ENCODE results near the gene RBBP5. TPM values are rescaled to one million over a fixed set of nuclear protein-coding genes. Genes with fewer than 3 reads are reported as not detected.
"Not testable (repeated sequence)": the region's sequence is repeated elsewhere in the genome, so short reads cannot be mapped to it uniquely, and the experiment has no call there.

The RBBP5 gene, protein sequence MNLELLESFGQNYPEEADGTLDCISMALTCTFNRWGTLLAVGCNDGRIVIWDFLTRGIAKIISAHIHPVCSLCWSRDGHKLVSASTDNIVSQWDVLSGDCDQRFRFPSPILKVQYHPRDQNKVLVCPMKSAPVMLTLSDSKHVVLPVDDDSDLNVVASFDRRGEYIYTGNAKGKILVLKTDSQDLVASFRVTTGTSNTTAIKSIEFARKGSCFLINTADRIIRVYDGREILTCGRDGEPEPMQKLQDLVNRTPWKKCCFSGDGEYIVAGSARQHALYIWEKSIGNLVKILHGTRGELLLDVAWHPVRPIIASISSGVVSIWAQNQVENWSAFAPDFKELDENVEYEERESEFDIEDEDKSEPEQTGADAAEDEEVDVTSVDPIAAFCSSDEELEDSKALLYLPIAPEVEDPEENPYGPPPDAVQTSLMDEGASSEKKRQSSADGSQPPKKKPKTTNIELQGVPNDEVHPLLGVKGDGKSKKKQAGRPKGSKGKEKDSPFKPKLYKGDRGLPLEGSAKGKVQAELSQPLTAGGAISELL
- polyA plus RNA-seq (2012; ENCODE audit: insufficient read depth, insufficient read length) = 12.8 TPM

DNA sequence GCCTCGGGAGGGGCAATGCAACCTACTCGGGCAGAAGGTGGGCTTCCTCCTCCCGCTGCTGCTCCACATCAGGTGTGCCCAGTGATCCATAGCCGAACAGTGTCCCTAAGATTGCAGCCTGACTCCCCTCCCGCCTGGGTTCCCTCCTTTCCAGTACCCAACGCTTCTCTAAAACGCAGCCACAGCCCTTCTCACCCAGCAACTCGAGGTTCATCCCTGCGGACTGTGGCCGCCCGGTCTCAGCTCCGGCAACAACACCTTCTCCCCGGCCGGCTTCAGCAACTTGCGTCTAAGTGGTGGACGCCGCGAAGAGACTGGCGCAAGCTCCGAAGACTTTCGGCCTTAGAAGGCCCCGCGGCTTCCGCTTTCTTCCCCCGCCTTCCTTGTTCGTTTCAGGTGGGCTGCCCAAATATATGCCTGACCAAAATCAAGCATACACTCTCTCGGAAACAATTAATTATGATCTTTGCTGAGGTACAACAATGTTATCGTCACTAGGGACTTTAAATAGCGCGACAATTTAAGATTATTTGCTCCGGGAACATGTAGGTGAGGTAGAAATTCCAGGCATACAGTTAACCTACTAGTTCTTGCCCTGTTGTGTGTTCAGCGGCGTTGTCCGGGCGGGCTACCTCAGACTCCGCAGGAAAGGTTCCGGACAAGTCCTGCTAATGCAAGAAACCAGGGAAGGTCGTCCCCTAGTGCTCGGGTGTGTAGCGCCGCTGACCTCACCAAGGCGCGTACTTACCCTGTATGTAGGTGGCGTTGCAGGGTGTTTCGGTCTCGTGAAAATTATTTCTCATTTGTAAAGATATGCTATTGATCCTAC is at the start of gene RBBP5:
RBBP5 (minus strand) TSS at position 319 of the 829 bp plus-strand sequence; CDS start at position 214, 105 bp downstream.
- peak within 1 kb of the TSS; percentile 80 for H3K4me3 ChIP-seq (ENCODE audit: low read length)
- peak; percentile 98 for DNase-seq (ENCODE audit: low read depth, low spot score)

DNA sequence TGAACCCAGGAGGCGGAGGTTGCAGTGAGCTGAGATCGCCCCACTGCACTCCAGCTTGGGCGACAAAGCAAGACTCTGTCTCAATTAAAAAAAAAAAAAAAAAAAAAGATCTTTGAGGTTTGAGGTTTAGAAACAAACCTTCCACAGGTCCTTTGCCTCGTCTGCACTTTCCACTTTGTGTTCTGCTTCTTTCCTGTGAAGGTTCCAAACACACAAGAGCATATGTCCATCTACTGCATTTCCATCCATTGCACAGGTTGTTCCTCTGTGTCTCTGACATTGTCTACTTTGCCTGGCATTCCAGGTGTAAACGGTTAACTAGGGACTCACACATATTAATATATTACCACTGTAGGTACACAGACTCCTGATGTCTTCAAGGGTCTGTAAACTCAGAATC is 49.6 kb upstream of the RBBP5 start:
- peak; percentile 56 for DNase-seq (ENCODE audit: low read depth, low spot score)

DNA sequence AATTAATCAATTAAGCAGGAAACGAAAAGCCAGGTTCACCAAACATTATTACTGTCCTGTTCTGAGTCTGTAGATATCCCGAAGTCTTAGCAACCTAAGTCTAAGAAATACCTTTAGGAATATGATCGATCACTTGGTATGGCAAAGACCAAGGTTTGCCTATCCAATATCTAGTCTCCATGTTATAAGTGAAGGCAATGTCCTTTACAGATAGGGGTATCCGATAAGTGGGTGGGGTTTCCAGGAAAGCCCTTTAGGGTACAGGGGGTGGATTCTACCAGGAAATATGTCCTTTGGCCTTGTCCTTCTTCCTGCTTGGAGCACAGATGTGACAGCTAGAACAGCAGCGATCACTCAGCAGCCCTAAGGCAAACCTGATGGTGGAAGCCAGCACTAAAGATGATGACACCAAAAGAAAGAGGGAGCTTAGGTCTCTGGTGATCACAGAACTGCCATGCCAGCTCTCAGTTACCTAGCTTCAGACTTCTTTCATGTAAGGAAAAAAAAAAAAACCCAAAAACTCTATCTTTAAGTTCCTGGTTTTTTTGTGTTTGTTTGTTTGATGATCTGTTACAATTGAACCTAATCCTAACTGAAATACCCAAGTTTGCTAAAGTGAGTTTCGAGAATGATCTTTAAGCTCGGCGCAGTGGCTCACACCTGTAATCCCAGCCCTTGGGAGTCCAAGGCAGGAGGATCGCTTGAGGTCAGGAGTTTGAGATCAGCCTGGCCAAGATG is 48.9 kb upstream of the RBBP5 start:
- no peak overlapping the region for H3K4me3 ChIP-seq (ENCODE audit: low read length)
- no peak for DNase-seq (ENCODE audit: low read depth, low spot score)

More for the DNA sequence above, 49.6 kb upstream of the RBBP5 start:
- no peak overlapping the region for H3K4me3 ChIP-seq (ENCODE audit: low read length)

DNA sequence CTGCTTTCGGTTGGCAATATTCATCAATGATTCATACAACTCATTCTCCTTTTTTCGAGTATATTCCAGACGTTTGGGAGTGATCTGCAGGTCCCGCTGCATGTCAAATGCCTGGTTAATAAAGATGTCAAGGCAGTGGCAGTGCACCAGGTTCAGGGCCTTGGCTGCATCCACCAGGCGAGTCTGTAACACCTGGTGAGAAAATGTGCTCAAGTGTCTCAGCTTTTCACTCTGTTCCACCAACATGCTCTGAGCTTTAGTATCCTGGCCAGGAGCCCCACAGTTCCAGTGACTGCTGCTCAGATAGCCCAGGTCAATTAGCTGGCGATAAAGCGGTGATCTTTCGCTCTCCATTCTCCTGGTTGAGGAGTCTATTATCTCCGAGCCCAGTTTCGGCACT is 47.5 kb upstream of the RBBP5 start:
- H3K4me3 ChIP-seq (ENCODE audit: low read length) = no peak overlapping the region
- no peak for DNase-seq (ENCODE audit: low read depth, low spot score)

DNA sequence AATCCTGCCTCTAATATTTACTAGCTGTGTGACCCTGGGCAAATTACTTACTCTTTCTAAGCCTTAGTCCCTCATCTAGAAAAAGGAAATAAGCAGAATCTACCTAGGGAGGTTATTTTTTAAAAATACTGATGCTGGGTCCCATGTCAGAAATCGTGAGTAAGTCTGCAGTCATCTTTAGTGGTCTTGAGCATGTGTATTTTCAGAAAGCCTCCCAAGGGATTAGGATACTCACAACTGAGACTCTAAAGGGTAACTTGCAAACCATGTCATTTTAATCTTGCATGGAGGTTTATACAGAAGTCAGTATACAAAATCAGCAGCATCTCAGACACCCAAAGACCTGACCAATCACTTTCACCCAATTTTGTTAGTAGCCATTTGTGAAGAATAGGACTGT is 46.5 kb upstream of the RBBP5 start:
- no peak for DNase-seq (ENCODE audit: low read depth, low spot score)
- no peak overlapping the region for H3K4me3 ChIP-seq (ENCODE audit: low read length)

DNA sequence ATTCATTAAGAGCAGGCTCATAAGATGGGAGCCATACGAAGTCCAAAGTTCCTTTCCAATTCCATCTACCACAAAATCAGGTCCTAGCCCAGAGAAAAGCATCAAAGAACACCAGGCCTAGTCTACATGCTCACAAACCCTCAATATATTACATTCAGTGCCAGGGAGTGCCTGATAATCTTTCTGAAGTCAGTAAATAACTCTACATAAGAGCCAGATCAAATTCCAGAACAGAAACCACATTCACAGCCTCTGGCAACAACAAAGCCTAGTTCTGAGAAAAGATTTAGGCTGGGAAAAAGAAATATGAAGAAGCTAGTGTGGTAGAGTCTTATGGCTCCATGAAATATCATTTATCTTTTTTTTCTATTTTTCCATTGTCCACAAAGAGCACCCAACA is 40.5 kb upstream of the RBBP5 start:
- no peak for DNase-seq (ENCODE audit: low read depth, low spot score)

DNA sequence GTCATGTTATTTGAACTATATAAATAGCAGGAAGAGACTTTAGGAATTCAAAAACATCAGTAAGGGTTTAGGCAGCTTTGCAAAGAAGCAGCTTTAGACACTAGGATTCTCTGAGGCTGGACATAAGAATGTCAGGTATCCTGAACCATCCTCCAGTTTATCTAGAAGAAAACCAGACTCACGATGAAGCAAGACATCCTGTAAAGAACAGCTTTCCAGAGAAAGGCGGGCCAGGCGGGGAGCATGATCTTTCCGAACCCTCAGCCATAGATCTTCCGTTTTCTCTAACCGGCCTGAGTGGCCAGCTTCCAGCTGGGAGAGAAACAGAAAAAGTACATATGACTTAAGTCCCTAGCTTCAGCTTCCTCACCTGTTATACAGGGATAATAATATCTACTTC is 39.3 kb upstream of the RBBP5 start:
- no peak for DNase-seq (ENCODE audit: low read depth, low spot score)
- H3K4me3 ChIP-seq (ENCODE audit: low read length) = no peak overlapping the region

More for the DNA sequence above, 40.5 kb upstream of the RBBP5 start:
- H3K4me3 ChIP-seq (ENCODE audit: low read length) = no peak overlapping the region

DNA sequence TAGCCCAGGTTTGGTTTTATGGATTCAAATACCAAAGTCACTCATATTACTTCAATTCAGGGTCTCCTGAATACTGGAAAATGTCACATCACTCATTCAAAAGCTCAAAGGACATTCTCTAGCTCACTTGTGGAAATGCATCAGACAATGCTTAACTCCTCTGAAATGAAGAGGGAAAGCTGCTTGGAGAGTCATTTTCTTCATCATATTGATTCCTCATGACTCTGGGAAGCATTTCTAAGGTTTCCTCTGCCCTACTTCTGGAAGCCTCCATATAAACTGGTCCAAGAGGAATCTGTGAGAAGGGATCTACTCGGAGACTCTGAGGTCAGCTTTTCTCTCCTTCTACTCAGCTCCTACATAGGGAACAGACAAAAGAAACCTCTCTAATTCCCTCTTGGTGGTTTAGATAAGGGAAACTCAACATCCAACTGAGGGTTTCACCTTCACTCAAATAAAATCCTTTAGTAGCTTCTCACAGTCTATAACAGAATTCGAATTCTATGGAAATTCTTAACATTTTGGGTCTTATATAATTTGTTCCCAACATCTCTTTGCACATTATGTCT is 36.4 kb upstream of the RBBP5 start:
- DNase-seq (ENCODE audit: low read depth, low spot score) = no peak
- no peak overlapping the region for H3K4me3 ChIP-seq (ENCODE audit: low read length)

DNA sequence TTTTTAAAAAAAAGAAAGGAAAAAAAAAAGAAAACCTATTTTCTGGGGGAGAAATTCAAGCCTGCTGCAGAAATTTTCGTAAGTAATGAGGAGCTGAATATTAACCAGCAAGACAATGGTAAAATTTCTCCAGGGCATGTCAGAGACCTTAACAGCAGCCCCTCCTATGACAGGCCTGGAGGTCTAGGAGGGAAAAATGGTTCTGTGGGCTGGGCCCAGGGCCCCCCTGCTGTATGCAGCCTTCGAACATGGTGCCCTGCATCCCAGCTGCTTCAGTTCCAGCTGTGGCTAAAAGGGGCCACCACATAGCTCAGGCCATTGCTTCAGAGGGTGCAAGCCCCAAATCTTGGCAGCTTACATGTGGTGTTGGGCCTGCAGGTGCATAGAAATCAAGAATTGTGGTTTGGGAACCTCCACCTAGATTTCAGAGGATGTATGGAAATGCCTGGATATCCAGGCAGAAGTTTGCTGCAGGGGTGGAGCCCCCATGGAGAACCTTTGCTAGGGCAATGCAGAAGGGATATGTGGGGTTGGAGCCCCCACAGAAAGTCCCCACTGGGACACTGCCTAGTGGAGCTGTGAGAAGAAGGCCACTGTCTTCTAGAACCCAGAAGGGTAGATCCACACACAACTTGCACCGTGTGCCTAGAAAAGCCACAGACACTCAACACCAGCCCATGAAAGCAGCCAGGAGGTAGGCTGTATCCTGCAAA is 34.0 kb upstream of the RBBP5 start:
- DNase-seq (ENCODE audit: low read depth, low spot score); H3K4me3 ChIP-seq (ENCODE audit: low read length): not testable (repeated sequence)

DNA sequence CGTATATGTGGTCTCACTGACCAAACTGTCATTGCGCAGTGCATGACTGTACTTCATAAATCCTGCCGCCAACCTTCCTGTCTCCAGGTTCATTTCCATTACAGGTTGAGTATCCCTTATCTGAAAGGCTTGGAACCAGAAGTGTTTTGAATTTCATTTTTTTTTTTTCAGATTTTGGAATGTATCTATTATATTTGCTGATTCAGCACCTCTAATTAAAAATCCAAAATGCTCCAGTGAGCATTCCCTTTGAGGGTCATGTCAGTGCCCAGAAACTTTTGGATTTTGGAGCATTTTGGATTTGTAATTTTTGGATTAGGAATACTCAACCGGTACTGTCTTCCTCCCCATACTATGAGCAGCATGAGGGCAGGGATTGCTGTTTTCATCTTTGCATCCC is 30.7 kb upstream of the RBBP5 start:
- H3K4me3 ChIP-seq (ENCODE audit: low read length) = no peak overlapping the region
- no peak for DNase-seq (ENCODE audit: low read depth, low spot score)

DNA sequence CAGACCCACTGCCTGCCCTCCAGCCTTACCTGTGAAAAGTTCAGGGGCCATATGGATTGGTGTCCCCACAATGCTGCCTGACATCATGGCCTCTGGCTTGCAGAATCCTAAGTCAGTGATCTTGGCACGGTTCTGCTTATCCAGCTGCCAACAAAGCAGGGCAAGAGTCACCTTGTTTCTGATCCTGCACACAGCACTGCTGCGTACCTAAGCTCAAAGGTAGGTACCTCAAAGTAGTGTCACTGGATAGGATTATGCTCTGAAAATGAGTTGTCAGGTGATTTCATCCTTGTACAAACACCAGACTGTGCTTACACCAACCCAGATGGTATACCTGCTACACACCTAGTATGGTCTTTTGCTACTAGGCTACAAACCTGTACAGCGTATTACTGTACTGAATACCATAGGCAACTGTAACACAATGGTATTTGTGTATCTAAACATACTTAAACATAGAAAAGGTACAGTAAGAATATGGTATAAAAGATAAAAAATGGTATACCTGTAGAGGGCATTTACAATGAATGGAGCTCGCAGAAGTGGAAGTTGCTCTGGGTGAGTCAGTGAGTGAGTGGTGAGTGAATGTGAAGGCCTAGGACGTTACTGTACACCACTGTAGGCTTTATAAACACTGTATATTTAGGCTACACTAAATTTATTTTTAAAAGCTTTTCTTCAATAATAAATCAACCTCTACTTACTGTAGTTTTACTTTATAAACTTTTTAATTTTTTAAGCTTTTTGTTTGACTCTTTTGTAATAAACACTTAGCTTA is 29.1 kb upstream of the RBBP5 start:
- no peak for DNase-seq (ENCODE audit: low read depth, low spot score)
- H3K4me3 ChIP-seq (ENCODE audit: low read length) = no peak overlapping the region

DNA sequence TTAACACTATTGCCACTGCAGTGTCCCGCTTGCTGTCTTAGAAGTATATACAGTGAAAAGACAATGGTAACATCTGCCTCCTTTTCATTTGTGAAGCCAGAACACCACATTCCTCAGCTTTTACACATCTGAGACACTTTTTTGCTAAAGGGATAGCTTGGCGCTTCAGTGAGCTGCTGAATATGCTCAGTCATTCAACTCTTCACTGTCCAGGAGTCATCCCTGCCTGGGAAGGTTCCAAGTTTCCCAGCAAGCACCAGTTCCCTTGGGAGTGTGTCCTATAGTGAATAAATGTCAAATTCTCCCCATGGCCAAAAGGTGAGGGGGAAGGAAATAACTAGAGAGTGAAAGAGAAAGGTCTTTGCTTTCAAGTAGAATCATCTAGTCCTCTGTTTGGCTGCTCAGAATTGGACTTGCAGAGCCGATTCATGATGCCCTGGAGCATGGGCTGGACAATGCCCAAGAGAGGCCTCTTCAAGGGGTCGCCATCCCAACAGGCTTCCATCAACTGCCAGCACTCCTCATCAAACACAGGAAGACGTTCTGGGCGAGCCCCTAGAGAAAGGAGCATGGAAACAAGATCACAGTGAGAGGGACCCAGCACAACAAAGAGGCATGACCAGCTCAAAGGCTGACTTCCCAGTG is 25.5 kb upstream of the RBBP5 start:
- no peak overlapping the region for H3K4me3 ChIP-seq (ENCODE audit: low read length)
- DNase-seq (ENCODE audit: low read depth, low spot score) = no peak

DNA sequence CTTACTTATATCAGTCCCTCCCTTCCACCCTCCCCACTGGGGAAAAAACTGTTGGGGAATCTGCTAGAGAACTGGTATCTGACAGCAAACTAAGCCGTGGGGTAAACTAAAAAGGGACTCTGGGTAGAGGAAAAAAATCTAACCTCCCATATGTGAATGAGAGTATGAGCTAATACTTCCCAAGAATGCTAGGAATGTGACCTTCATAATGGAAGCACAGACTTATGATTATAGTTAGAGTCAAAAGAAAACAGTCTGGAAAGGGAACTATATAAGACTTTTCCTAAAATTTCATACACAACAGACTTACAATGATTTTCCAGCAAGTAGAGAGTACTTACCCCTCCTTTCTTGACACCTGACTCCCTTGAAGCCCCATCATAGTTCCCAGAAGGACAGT is 23.0 kb upstream of the RBBP5 start:
- H3K4me3 ChIP-seq (ENCODE audit: low read length) = no peak overlapping the region
- DNase-seq (ENCODE audit: low read depth, low spot score) = no peak

DNA sequence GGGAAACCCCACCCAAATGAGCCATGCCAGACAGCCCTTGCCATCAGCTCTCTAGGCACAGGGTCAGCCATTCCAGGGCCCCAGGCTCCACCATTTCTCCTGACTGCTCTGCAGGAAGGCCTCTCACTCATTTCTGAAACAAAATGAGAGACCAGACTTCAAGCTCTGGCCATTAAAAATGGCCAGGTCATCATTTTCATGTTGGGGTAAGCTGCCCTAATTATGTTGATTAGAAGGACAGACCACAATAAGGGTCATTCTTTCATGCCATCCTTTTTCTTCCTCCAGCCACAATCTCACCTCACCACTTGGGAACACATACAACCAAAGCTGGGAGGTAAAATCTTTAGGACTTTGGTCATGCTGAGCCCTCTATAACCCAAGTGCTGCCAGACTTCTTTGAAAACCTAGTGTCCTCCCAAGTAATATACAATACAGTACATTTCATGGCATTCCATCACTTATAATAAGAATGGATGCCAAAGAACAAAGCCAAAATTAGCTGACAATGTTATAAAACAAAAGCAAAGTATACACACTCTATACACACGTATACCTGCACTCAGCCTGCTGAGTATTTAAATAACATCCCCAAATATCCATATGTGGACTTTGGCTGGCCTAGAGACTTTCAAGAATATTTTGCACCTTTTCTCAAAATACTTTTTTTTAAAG is 22.4 kb upstream of the RBBP5 start:
- no peak overlapping the region for H3K4me3 ChIP-seq (ENCODE audit: low read length)
- no peak for DNase-seq (ENCODE audit: low read depth, low spot score)

DNA sequence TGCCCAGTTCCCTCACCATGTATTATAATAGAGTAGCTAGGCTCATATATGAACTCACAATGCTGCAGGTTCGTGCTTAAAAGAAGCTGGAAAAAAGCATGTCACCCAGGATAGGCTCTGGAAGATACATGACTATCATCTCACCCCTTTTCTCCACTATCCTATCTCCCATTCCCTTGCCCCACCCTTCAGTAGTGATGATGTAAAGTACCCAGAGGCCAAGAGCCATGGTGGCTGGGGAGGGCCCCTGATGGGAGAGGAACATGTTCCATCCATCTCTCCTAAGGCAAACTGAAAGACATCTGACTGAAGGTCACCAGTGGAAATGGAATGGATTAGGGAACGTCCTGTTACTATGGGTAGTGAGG is 20.3 kb upstream of the RBBP5 start:
- H3K4me3 ChIP-seq (ENCODE audit: low read length) = no peak overlapping the region
- DNase-seq (ENCODE audit: low read depth, low spot score) = no peak

DNA sequence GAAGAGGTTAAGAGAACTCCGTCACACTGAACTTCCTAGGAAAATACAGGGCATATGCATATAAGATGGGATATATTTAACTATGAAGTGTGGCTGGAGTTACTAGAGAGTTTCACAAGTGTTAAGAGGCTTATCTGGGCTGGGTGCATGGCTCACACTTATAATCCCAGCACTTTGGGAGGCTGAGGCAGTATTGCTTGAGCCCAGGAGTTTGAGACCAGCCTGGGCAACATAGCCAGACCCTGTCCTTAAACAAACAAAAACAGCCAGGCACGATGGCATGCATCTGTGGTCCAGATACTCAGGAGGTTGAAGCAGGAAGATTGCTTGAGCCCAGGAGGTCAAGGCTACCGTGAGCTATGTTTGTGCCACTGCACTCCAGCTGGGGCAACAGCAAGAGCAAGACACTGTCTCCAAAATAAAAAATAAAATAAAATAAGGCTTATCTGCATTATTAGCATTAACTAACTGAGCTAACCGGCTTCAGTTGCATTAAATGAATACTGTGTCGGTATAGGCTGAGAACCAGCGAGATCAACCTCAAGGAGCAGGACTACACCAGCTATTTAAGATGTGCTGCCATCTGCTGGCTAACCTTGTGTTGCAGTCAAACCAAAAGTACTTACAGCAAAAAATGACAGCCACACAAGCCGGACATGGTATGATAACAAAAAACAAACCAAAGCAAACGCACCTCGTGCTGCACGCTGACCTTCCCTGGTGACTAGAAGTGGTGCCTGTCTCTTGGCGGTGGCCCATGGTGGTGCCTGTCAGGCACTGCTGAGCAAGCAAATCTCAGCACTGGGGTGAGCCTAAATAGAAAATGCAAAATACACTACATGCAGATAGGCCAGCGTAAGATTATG is 19.7 kb upstream of the RBBP5 start:
- no peak overlapping the region for H3K4me3 ChIP-seq (ENCODE audit: low read length)
- DNase-seq (ENCODE audit: low read depth, low spot score) = peak; percentile 85
